HCT116 (cell line): ENCODE results near the gene FRMPD4. TPM values are rescaled to one million over a fixed set of nuclear protein-coding genes. Genes with fewer than 3 reads are reported as not detected.

ENCODE experiments used
- ATAC-seq: fragments of 200-7000 bp; cut with Tn5 transposase; 2 replicates; pipeline ENCODE4 v1.9.1; 2020; ENCODE audit warnings: mild to moderate bottlenecking, moderate library complexity
- BruUV-seq: library from RNA; stranded (reverse); fragments of 400-500 nt; replicated peaks from 2 replicates; lab custom pipeline; 2021; lab: Mats Ljungman, UMichigan
- CTCF ChIA-PET: fragments of 300-600 bp; sonication (Branson Sonifier 250); formaldehyde crosslinking; loops from one replicate; lab custom pipeline; 2021; ENCODE audit warnings: antibody characterized with exemption; lab: Charles Lee
- POLR2A ChIA-PET: fragments of 300-600, 350-600 bp; sonication (Branson Sonifier 250); formaldehyde crosslinking; loops from one replicate; lab custom pipeline; 2021; ENCODE audit warnings: antibody characterized with exemption; lab: Charles Lee
- RAD21 ChIA-PET, 2 experiments: fragments of 300-600 bp; sonication (Branson Sonifier 250); formaldehyde crosslinking; loops; one replicate each; lab custom pipeline; 2023; ENCODE audit warnings: low total read pairs in 2 of 2; ENCODE audit not compliant: uncharacterized antibody in 2 of 2, unreplicated experiment in 2 of 2, low non-redundant PET in 1 of 2; lab: Charles Lee
- DNase-seq: peaks from one replicate; pipeline ENCODE4 v3.0.0-alpha.2; 2010; ENCODE audit warnings: low read depth, low spot score
- H2AFZ ChIP-seq: fragments of 200-600 bp; shearing (Covaris generic), sonication (generic); 2 replicates; pipeline ENCODE4 v1.6.1; 2017; ENCODE audit warnings: low read depth, mixed run types, mixed read lengths, antibody characterized with exemption, low read length; ENCODE audit not compliant: poor library complexity, severe bottlenecking
- H3K27ac ChIP-seq: 2 replicates; pipeline ENCODE4 v1.5.1; 2012; ENCODE audit warnings: low read depth, low read length
- H3K27me3 ChIP-seq: fragments of 200-600 bp; sonication (generic); 2 replicates; pipeline ENCODE4 v1.6.1; 2016; ENCODE audit warnings: mixed run types, low read length, mixed read lengths; ENCODE audit not compliant: insufficient read depth
- H3K36me3 ChIP-seq, 2 experiments: fragments of 200-500 bp in 1 of 2; fragments of 200-600 bp in 1 of 2; sonication (Bioruptor generic) in 1 of 2; sonication (generic) in 1 of 2; 2 replicates each; pipeline versions ENCODE4 v1.5.1 to v1.6.1; 2014 to 2016; ENCODE audit warnings: low read length in 2 of 2, inconsistent platforms in 1 of 2, mixed read lengths in 1 of 2, mixed run types in 1 of 2; ENCODE audit not compliant: insufficient read depth in 2 of 2, control insufficient read depth in 1 of 2
- H3K4me1 ChIP-seq, 2 experiments: fragments of 200-600 bp in 1 of 2; sonication (generic) in 1 of 2; 2 replicates each; pipeline versions ENCODE4 v1.5.1 to v1.6.1; 2012 to 2017; ENCODE audit warnings: low read length in 2 of 2, inconsistent platforms in 1 of 2, mild to moderate bottlenecking in 1 of 2, mixed read lengths in 1 of 2, mixed run types in 1 of 2, moderate library complexity in 1 of 2; ENCODE audit not compliant: insufficient read depth in 2 of 2, control insufficient read depth in 1 of 2
- H3K4me2 ChIP-seq: fragments of 200-600 bp; sonication (generic); 2 replicates; pipeline ENCODE4 v1.6.1; 2017; ENCODE audit warnings: mixed run types, low read length, mixed read lengths
- H3K4me3 ChIP-seq, 2 experiments: fragments of 200-600 bp in 1 of 2; sonication (generic) in 1 of 2; replicated peaks in 1 of 2; 2 replicates each; pipeline ENCODE4 v1.5.1; 2011 to 2016; ENCODE audit warnings: low read length in 2 of 2, control low read depth in 1 of 2, low read depth in 1 of 2, mild to moderate bottlenecking in 1 of 2, mixed read lengths in 1 of 2, mixed run types in 1 of 2
- H3K79me2 ChIP-seq: fragments of 200-600 bp; sonication (generic); 2 replicates; pipeline ENCODE4 v1.6.1; 2017; ENCODE audit warnings: mild to moderate bottlenecking, mixed run types, low read length, moderate library complexity, mixed read lengths; ENCODE audit not compliant: insufficient read depth
- H3K9ac ChIP-seq: fragments of 200-600 bp; sonication (generic); 2 replicates; pipeline ENCODE4 v1.6.1; 2016; ENCODE audit warnings: low read length, mixed read lengths
- H3K9me2 ChIP-seq: fragments of 200-600 bp; sonication (generic), shearing (Covaris generic); 2 replicates; pipeline ENCODE4 v1.6.1; 2017; ENCODE audit warnings: mixed run types, mild to moderate bottlenecking, moderate library complexity; ENCODE audit not compliant: insufficient read depth
- H3K9me3 ChIP-seq, 2 experiments: fragments of 200-500 bp in 1 of 2; fragments of 200-600 bp in 1 of 2; sonication (Bioruptor generic) in 1 of 2; sonication (generic) in 1 of 2; 2 replicates each; pipeline ENCODE4 v1.6.1; 2014 to 2017; ENCODE audit warnings: low read length in 2 of 2, mixed read lengths in 2 of 2, inconsistent platforms in 1 of 2, low read depth in 1 of 2, mild to moderate bottlenecking in 1 of 2, mixed run types in 1 of 2, moderate library complexity in 1 of 2; ENCODE audit not compliant: control insufficient read depth in 1 of 2, insufficient read depth in 1 of 2
- H4K20me1 ChIP-seq: fragments of 200-600 bp; sonication (generic), shearing (Covaris generic); 2 replicates; pipeline ENCODE4 v1.6.1; 2017; ENCODE audit warnings: mixed run types, mild to moderate bottlenecking, moderate library complexity; ENCODE audit not compliant: insufficient read depth
- CBX3 ChIP-seq: IDR thresholded peaks from 2 replicates; pipeline ENCODE4 v1.6.1; 2012; ENCODE audit warnings: low read depth
- CEBPB ChIP-seq: IDR thresholded peaks from 2 replicates; pipeline ENCODE4 v1.6.1; 2012; ENCODE audit warnings: low read depth
- EGR1 ChIP-seq: IDR thresholded peaks from 2 replicates; pipeline ENCODE4 v1.6.1; 2012; ENCODE audit warnings: low read depth
- EZH2 ChIP-seq: fragments of 200-600 bp; sonication (generic); IDR thresholded peaks from 2 replicates; pipeline ENCODE4 v1.6.1; 2017; ENCODE audit warnings: antibody characterized with exemption, mixed run types
- POLR2A ChIP-seq: IDR thresholded peaks from 2 replicates; pipeline ENCODE4 v1.7.0; 2011; ENCODE audit warnings: borderline replicate concordance; ENCODE audit not compliant: insufficient read depth, insufficient read length; ENCODE audit errors: extremely low read depth
- YY1 ChIP-seq: IDR thresholded peaks from 2 replicates; pipeline ENCODE4 v1.6.1; 2011; ENCODE audit warnings: low read length, low read depth, moderate library complexity, mild to moderate bottlenecking; ENCODE audit not compliant: insufficient replicate concordance; ENCODE audit errors: extremely low read depth
- ZFX ChIP-seq: fragments of 450-650 bp; IDR thresholded peaks from 2 replicates; pipeline ENCODE4 v1.6.1; 2017
- intact Hi-C: fragments of 100-400 bp; cut with micrococcal nuclease; formaldehyde crosslinking; loops from 2 replicates; pipeline ENCODE4 v1.10.0; 2022
- total RNA-seq: library from RNA; stranded (reverse); gene quantifications from one replicate; pipeline ENCODE4 v1.2.1, GENCODE V29; 2021; ENCODE audit not compliant: unreplicated experiment
- TF ChIP-seq, protein P1 (sequence below): IDR thresholded peaks from 2 replicates; pipeline ENCODE4 v1.6.1; 2012; ENCODE audit warnings: low read depth
- TF ChIP-seq, protein P2 (sequence below): IDR thresholded peaks from 2 replicates; pipeline ENCODE4 v1.6.1; 2012
- TF ChIP-seq, protein P3 (sequence below), 3 experiments: fragments of 200-600 bp in 1 of 3; sonication (generic) in 1 of 3; IDR thresholded peaks in 2 of 3; conservative IDR thresholded peaks in 1 of 3; 2 replicates each; pipeline ENCODE4 v1.5.1; 2012 to 2017; ENCODE audit warnings: low read depth in 2 of 3, low read length in 2 of 3, antibody characterized with exemption in 1 of 3, borderline replicate concordance in 1 of 3, control low read depth in 1 of 3, mild to moderate bottlenecking in 1 of 3, mixed read lengths in 1 of 3, mixed run types in 1 of 3, moderate library complexity in 1 of 3; ENCODE audit not compliant: insufficient read depth in 1 of 3

The FRMPD4 gene
- total RNA-seq, 1 experiment from 2014 or later: not detected

DNA sequence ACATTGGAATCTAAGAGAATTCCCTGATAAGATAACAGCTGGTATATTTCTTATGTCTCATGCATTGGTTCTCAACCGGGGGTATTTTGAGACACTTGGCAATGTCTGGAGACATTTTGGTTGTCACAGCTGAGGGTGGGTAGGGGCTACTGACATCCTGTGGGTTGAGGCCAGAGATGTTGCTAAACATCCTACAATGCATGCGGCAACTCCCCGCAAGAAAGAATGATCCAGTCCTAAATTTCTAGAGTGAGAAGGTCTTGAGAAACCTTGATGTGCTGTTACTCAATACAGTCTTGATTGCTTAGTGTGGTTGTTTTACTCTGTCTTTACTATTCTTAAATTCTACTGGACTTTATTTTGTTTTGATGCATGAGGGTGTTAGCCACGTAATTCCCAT lies 287.2 kb downstream of the FRMPD4 start:
- Histone ChIP-seq H4K20me1 (no peaks in the 10 kb centered on the region), H3K9me3 (no peaks in the 10 kb centered on the region), H3K27ac (no peak overlapping the region), H3K4me2 (no peak overlapping the region), H3K9ac (no peak overlapping the region), H3K4me3 (no peak overlapping the region), H3K36me3 (no peaks in the 10 kb centered on the region), H3K79me2 (no peaks in the 10 kb centered on the region), H2AFZ (no peak overlapping the region), H3K9me2 (no peaks in the 10 kb centered on the region), H3K4me1 (no peaks in the 10 kb centered on the region), H3K27me3 (no peaks in the 10 kb centered on the region)
- DNase-seq (no peak), ATAC-seq (no peak)
- POLR2A ChIA-PET: no interaction called here
- BruUV-seq: no TSS peak
- CTCF ChIA-PET: no interaction called here
- RAD21 ChIA-PET: no interaction called here
- TF ChIP-seq ZFX: no peak
- TF ChIP-seq, protein P1, sequence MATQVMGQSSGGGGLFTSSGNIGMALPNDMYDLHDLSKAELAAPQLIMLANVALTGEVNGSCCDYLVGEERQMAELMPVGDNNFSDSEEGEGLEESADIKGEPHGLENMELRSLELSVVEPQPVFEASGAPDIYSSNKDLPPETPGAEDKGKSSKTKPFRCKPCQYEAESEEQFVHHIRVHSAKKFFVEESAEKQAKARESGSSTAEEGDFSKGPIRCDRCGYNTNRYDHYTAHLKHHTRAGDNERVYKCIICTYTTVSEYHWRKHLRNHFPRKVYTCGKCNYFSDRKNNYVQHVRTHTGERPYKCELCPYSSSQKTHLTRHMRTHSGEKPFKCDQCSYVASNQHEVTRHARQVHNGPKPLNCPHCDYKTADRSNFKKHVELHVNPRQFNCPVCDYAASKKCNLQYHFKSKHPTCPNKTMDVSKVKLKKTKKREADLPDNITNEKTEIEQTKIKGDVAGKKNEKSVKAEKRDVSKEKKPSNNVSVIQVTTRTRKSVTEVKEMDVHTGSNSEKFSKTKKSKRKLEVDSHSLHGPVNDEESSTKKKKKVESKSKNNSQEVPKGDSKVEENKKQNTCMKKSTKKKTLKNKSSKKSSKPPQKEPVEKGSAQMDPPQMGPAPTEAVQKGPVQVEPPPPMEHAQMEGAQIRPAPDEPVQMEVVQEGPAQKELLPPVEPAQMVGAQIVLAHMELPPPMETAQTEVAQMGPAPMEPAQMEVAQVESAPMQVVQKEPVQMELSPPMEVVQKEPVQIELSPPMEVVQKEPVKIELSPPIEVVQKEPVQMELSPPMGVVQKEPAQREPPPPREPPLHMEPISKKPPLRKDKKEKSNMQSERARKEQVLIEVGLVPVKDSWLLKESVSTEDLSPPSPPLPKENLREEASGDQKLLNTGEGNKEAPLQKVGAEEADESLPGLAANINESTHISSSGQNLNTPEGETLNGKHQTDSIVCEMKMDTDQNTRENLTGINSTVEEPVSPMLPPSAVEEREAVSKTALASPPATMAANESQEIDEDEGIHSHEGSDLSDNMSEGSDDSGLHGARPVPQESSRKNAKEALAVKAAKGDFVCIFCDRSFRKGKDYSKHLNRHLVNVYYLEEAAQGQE: no peak
- TF ChIP-seq POLR2A: no peak
- no peak for TF ChIP-seq CBX3
- TF ChIP-seq CEBPB: no peak
- TF ChIP-seq EGR1: no peak
- TF ChIP-seq EZH2: no peak
- TF ChIP-seq, protein P2, sequence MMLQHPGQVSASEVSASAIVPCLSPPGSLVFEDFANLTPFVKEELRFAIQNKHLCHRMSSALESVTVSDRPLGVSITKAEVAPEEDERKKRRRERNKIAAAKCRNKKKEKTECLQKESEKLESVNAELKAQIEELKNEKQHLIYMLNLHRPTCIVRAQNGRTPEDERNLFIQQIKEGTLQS: no peak
- TF ChIP-seq YY1: no peak
- TF ChIP-seq, protein P3, sequence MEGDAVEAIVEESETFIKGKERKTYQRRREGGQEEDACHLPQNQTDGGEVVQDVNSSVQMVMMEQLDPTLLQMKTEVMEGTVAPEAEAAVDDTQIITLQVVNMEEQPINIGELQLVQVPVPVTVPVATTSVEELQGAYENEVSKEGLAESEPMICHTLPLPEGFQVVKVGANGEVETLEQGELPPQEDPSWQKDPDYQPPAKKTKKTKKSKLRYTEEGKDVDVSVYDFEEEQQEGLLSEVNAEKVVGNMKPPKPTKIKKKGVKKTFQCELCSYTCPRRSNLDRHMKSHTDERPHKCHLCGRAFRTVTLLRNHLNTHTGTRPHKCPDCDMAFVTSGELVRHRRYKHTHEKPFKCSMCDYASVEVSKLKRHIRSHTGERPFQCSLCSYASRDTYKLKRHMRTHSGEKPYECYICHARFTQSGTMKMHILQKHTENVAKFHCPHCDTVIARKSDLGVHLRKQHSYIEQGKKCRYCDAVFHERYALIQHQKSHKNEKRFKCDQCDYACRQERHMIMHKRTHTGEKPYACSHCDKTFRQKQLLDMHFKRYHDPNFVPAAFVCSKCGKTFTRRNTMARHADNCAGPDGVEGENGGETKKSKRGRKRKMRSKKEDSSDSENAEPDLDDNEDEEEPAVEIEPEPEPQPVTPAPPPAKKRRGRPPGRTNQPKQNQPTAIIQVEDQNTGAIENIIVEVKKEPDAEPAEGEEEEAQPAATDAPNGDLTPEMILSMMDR (IDR thresholded peaks at IDR 0.05 in 2 of 3, conservative IDR thresholded peaks at IDR 0.05 in 1 of 3; ENCODE audit: borderline replicate concordance in 1 of 3, insufficient read depth in 1 of 3, low read depth in 2 of 3, low read length in 2 of 3): no peak
- intact Hi-C loops: no loop called here
